GM18519 (cell line): ENCODE data around the gene KIR2DL3.
"Not testable (repeated sequence)": the region's sequence is repeated elsewhere in the genome, so short reads cannot be mapped to it uniquely, and the experiment has no call there.

Source experiments
- ATAC-seq: cut with Tn5 transposase; IDR thresholded peaks from one replicate; pipeline ENCODE4 v1.9.1; 2021; ENCODE audit warnings: mild to moderate bottlenecking, moderate library complexity; ENCODE audit not compliant: unreplicated experiment, low FRiP score

KIR2DL3 gene

GRCh38 chr19:54738306-54738705 is at the start of gene KIR2DL3:
Gene KIR2DL3 (plus strand): TSS chr19:54738513. CDS start chr19:54738546, 33 bp downstream.
- not testable (repeated sequence) for ATAC-seq

GRCh38 chr19:54691582-54692297 is 46.6 kb upstream of the KIR2DL3 start:
- ATAC-seq = no peak

GRCh38 chr19:54692298-54692615 is 46.1 kb upstream of the KIR2DL3 start:
- ATAC-seq = no peak

- ATAC-seq = no peak
Measured at GRCh38 chr19:54694648-54695047, 43.7 kb upstream of the KIR2DL3 start.

- no peak for ATAC-seq
Measured at GRCh38 chr19:54696117-54696548, 42.2 kb upstream of the KIR2DL3 start.

GRCh38 chr19:54696766-54697165 is 41.5 kb upstream of the KIR2DL3 start:
- no peak for ATAC-seq

GRCh38 chr19:54697716-54698115 is 40.6 kb upstream of the KIR2DL3 start:
- ATAC-seq = not testable (repeated sequence)

GRCh38 chr19:54704928-54705327 is 33.4 kb upstream of the KIR2DL3 start:
- ATAC-seq = no peak

- no peak for ATAC-seq
Measured at GRCh38 chr19:54707962-54708361, 30.4 kb upstream of the KIR2DL3 start.

- no peak for ATAC-seq
Measured at GRCh38 chr19:54708781-54709180, 29.5 kb upstream of the KIR2DL3 start.

- no peak for ATAC-seq
Measured at GRCh38 chr19:54709212-54709948, 28.9 kb upstream of the KIR2DL3 start.

- ATAC-seq = not testable (repeated sequence)
Measured at GRCh38 chr19:54709956-54710355, 28.4 kb upstream of the KIR2DL3 start.

GRCh38 chr19:54724142-54724541 is 14.2 kb upstream of the KIR2DL3 start, which contains the start of gene KIR3DL3:
Gene KIR3DL3 (plus strand): TSS chr19:54724442. CDS start chr19:54724497, 55 bp downstream.
- no peak for ATAC-seq

- ATAC-seq = no peak
Measured at GRCh38 chr19:54724644-54725043, 13.7 kb upstream of the KIR2DL3 start.

- no peak for ATAC-seq
Measured at GRCh38 chr19:54725321-54725720, 13.0 kb upstream of the KIR2DL3 start.

GRCh38 chr19:54727562-54727961 is 10.8 kb upstream of the KIR2DL3 start:
- no peak for ATAC-seq

GRCh38 chr19:54728167-54728566 is 10.1 kb upstream of the KIR2DL3 start:
- ATAC-seq = no peak

- ATAC-seq = no peak
Measured at GRCh38 chr19:54729416-54730188, 8.7 kb upstream of the KIR2DL3 start.

- ATAC-seq = no peak
Measured at GRCh38 chr19:54731191-54731590, 7.1 kb upstream of the KIR2DL3 start.

GRCh38 chr19:54738715-54739114 is 402 bp downstream of the KIR2DL3 start:
- ATAC-seq = no peak
